A172 (cell line): ENCODE data around the gene ADAM15. TPM values are rescaled to one million over a fixed set of nuclear protein-coding genes. Genes with fewer than 3 reads are reported as not detected.

ENCODE experiments used
- total RNA-seq: library from RNA; depleted of rRNA; stranded (reverse); fragments of >200 nt; shearing (Covaris generic); gene quantifications from 2 replicates; pipeline ENCODE4 v1.2.3, GENCODE V29; 2014; rRNA removed

The ADAM15 gene
- total RNA-seq, 1 experiment from 2014 or later: 144 TPM

Other genes with a start within 250 kb of the ADAM15 start
- gene KCNN3, start 181.0 kb upstream of the ADAM15 start, total RNA-seq: 0.10 and 0.36 TPM in 2 replicates
- gene PMVK, start 114.6 kb upstream of the ADAM15 start, total RNA-seq: 13.9 and 14.3 TPM in 2 replicates
- 51.0 and 89.4 TPM in 2 replicates for gene PBXIP1, start 95.2 kb upstream of the ADAM15 start, total RNA-seq
- gene PYGO2, start 89.5 kb upstream of the ADAM15 start, total RNA-seq: 27.1 and 27.5 TPM in 2 replicates
- 292 and 357 TPM in 2 replicates for gene SHC1, start 80.6 kb upstream of the ADAM15 start, total RNA-seq
- 312 and 369 TPM in 2 replicates for gene CKS1B, start 76.6 kb upstream of the ADAM15 start, total RNA-seq
- 63.5 and 65.9 TPM in 2 replicates for gene FLAD1, start 68.0 kb upstream of the ADAM15 start, total RNA-seq
- not detected in 2 replicates for gene LENEP, start 57.7 kb upstream of the ADAM15 start, total RNA-seq
- gene ZBTB7B, start 48.5 kb upstream of the ADAM15 start, total RNA-seq: 27.3 and 29.5 TPM in 2 replicates
- gene DCST2, start 17.5 kb upstream of the ADAM15 start, total RNA-seq: 0.90 TPM in 1 of 2 replicates, not detected in the other
- gene DCST1, start 17.5 kb upstream of the ADAM15 start, total RNA-seq: not detected in 2 replicates
- gene EFNA4, start 12.4 kb downstream of the ADAM15 start, total RNA-seq: 20.3 and 21.7 TPM in 2 replicates
- gene EFNA3, start 27.5 kb downstream of the ADAM15 start, total RNA-seq: 1.5 and 2.5 TPM in 2 replicates
- gene EFNA1, start 76.6 kb downstream of the ADAM15 start, total RNA-seq: 17.0 and 17.9 TPM in 2 replicates
- 30.4 and 39.8 TPM in 2 replicates for gene SLC50A1, start 84.5 kb downstream of the ADAM15 start, total RNA-seq
- gene DPM3, start 89.2 kb downstream of the ADAM15 start, total RNA-seq: 37.4 and 116 TPM in 2 replicates
- gene KRTCAP2, start 122.0 kb downstream of the ADAM15 start, total RNA-seq: 122 and 126 TPM in 2 replicates
- gene TRIM46, start 122.5 kb downstream of the ADAM15 start, total RNA-seq: 1.1 and 3.4 TPM in 2 replicates
- gene THBS3, start 156.6 kb downstream of the ADAM15 start, total RNA-seq: 11.3 and 24.6 TPM in 2 replicates
- gene MTX1, start 157.4 kb downstream of the ADAM15 start, total RNA-seq: 85.8 and 110 TPM in 2 replicates
- gene ENTREP3, start 204.2 kb downstream of the ADAM15 start, total RNA-seq: 10.7 and 11.4 TPM in 2 replicates
- gene SCAMP3, start 211.0 kb downstream of the ADAM15 start, total RNA-seq: 136 and 169 TPM in 2 replicates
- gene CLK2, start 222.2 kb downstream of the ADAM15 start, total RNA-seq: 13.9 and 21.6 TPM in 2 replicates
- gene HCN3, start 226.1 kb downstream of the ADAM15 start, total RNA-seq: 0.98 and 1.0 TPM in 2 replicates